ENCODE data around the gene ERC2.

DNA sequence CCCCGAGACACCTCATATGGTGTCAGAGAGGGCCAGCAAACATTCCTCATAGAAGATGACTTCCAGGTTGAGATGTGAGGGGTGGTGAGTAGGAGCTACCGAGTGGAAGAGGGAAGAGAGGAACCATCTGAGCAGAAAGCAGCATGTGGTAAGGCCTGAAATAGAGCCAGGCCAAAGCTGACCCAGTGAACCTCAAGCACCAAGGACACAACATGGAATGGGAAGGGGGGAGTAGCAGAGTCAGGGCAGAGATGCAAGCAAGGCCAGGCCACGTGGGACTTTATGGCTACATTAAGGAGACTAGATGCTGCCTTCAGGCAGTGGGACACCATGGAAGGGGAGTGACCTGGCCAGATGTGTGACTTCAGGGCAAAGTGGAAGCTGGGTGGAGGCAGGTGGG lies 942.8 kb downstream of the ERC2 start:
- TF ChIP-seq, protein P1, sequence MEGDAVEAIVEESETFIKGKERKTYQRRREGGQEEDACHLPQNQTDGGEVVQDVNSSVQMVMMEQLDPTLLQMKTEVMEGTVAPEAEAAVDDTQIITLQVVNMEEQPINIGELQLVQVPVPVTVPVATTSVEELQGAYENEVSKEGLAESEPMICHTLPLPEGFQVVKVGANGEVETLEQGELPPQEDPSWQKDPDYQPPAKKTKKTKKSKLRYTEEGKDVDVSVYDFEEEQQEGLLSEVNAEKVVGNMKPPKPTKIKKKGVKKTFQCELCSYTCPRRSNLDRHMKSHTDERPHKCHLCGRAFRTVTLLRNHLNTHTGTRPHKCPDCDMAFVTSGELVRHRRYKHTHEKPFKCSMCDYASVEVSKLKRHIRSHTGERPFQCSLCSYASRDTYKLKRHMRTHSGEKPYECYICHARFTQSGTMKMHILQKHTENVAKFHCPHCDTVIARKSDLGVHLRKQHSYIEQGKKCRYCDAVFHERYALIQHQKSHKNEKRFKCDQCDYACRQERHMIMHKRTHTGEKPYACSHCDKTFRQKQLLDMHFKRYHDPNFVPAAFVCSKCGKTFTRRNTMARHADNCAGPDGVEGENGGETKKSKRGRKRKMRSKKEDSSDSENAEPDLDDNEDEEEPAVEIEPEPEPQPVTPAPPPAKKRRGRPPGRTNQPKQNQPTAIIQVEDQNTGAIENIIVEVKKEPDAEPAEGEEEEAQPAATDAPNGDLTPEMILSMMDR (IDR thresholded peaks at IDR 0.05) = no peak
- TF ChIP-seq POLR2A (IDR thresholded peaks at IDR 0.05) = no peak

Data from heart left ventricle (tissue), 13 donors.